Esophagus squamous epithelium (tissue), 4 donors: ENCODE data around the gene ADAMTS3.

Experiments used
- POLR2A ChIP-seq, 4 donors: fragments of 450-650 bp; IDR thresholded peaks; one replicate each; pipeline ENCODE4 v1.6.1; 2017; ENCODE audit warnings: antibody characterized with exemption in 4 of 4, mild to moderate bottlenecking in 4 of 4, moderate library complexity in 3 of 4
- TF ChIP-seq, protein P1 (sequence below), 6 experiments: fragments of 450-650 bp in 4 of 6; fragments of 200-600 bp in 2 of 6; sonication (generic) in 2 of 6; IDR thresholded peaks; one replicate each; pipeline ENCODE4 v1.5.1; 2016 to 2019; ENCODE audit warnings: antibody characterized with exemption in 6 of 6, mild to moderate bottlenecking in 4 of 6, moderate library complexity in 4 of 6

DNA sequence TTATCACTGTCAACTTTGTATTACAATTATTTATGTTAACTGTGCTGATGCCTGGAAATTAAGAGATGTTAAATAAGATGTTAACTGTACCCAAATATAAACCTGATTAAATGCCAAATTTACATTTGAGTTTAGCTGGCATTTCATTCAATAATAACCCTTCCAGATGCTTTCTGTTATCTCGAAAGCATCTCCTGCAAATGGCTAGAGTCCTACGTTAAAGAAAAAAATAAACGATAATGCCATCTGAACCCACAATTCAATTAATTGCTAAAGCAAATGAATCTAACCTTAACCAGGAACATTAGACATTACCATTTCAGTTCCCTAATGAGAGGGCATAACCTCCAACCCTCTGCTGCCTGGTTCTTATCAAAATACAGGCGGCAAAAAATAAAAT lies 145.0 kb downstream of the ADAMTS3 start:
- TF ChIP-seq, protein P1, sequence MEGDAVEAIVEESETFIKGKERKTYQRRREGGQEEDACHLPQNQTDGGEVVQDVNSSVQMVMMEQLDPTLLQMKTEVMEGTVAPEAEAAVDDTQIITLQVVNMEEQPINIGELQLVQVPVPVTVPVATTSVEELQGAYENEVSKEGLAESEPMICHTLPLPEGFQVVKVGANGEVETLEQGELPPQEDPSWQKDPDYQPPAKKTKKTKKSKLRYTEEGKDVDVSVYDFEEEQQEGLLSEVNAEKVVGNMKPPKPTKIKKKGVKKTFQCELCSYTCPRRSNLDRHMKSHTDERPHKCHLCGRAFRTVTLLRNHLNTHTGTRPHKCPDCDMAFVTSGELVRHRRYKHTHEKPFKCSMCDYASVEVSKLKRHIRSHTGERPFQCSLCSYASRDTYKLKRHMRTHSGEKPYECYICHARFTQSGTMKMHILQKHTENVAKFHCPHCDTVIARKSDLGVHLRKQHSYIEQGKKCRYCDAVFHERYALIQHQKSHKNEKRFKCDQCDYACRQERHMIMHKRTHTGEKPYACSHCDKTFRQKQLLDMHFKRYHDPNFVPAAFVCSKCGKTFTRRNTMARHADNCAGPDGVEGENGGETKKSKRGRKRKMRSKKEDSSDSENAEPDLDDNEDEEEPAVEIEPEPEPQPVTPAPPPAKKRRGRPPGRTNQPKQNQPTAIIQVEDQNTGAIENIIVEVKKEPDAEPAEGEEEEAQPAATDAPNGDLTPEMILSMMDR (IDR thresholded peaks at IDR 0.05), result no peak
- TF ChIP-seq POLR2A (IDR thresholded peaks at IDR 0.05), result no peak
